ENCODE data around the gene GNAT3. TPM values are rescaled to one million over a fixed set of nuclear protein-coding genes. Genes with fewer than 3 reads are reported as not detected.

The GNAT3 gene
- total and polyA plus RNA-seq, 3 donors from 2014 or later: 0.38 TPM; not detected in 2

DNA sequence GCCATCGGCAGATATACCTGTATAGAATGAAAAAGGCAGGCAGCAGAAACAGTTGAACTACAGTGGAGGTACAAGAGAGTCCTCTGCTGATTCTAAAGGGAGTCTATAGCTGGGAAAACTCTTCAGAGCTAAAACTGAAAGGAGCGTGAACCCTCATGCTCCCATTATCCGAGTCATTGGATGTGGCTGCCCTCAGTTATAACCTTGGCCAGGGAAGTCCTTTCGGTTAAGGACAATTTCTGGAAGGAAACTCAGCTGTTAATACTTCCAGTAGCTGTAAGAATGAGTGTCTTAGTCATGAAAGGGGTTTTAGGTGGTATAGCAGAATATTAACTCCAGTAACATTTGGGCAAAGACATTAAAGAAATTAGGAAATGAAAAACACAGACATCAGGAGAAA is 14.6 kb upstream of the GNAT3 start:
- no peak for TF ChIP-seq POLR2A (IDR thresholded peaks at IDR 0.05)
- TF ChIP-seq, protein P1, sequence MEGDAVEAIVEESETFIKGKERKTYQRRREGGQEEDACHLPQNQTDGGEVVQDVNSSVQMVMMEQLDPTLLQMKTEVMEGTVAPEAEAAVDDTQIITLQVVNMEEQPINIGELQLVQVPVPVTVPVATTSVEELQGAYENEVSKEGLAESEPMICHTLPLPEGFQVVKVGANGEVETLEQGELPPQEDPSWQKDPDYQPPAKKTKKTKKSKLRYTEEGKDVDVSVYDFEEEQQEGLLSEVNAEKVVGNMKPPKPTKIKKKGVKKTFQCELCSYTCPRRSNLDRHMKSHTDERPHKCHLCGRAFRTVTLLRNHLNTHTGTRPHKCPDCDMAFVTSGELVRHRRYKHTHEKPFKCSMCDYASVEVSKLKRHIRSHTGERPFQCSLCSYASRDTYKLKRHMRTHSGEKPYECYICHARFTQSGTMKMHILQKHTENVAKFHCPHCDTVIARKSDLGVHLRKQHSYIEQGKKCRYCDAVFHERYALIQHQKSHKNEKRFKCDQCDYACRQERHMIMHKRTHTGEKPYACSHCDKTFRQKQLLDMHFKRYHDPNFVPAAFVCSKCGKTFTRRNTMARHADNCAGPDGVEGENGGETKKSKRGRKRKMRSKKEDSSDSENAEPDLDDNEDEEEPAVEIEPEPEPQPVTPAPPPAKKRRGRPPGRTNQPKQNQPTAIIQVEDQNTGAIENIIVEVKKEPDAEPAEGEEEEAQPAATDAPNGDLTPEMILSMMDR (IDR thresholded peaks at IDR 0.05): no peak
- intact Hi-C loops (cut with DNase I; ENCODE audit: low total_unique reads): no loop called here
- H3K4me3 ChIP-seq: no peak overlapping the region
- H3K36me3 ChIP-seq (ENCODE audit: low read depth, missing control alignments): no peaks in the 10 kb centered on the region
- H3K27me3 ChIP-seq: no peaks in the 10 kb centered on the region
- H3K27ac ChIP-seq: no peak overlapping the region
- no peaks in the 10 kb centered on the region for H3K4me1 ChIP-seq
- no peak for DNase-seq
- H3K9me3 ChIP-seq: no peaks in the 10 kb centered on the region
- WGBS, 2 donors: 75 to 90% methylated on average over 4 of the region's 4 CpGs

DNA sequence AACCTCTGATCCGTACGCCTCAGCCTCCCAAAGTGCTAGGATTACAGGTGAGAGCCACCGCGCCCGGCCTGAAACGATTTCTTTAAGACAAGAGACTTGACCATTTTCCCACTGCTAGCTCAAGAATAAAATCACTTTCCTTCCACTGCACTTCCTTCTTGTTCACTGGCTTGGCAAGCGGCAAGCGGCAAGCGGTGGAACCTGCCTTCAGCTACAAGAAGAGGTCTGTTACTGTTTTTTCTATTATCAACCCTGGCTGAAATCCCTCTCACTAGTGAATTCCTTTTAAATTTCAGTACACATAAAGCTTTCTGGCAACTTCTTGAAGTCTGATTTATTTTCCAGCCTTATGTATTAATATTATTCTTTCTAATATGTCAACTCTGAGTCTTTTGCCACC is 12.8 kb upstream of the GNAT3 start:
- TF ChIP-seq, protein P1 (IDR thresholded peaks at IDR 0.05): no peak
- TF ChIP-seq POLR2A (IDR thresholded peaks at IDR 0.05): no peak
- Histone ChIP-seq H3K36me3 (ENCODE audit: low read depth, missing control alignments) (no peaks in the 10 kb centered on the region), H3K4me3 (no peak overlapping the region), H3K27me3 (no peaks in the 10 kb centered on the region), H3K9me3 (no peaks in the 10 kb centered on the region), H3K27ac (no peak overlapping the region), H3K4me1 (no peaks in the 10 kb centered on the region)
- intact Hi-C loops (cut with DNase I; ENCODE audit: low total_unique reads): no loop called here
- no peak for DNase-seq
- WGBS, 2 donors: 91 to 96% methylated on average over 9 of the region's 9 CpGs

DNA sequence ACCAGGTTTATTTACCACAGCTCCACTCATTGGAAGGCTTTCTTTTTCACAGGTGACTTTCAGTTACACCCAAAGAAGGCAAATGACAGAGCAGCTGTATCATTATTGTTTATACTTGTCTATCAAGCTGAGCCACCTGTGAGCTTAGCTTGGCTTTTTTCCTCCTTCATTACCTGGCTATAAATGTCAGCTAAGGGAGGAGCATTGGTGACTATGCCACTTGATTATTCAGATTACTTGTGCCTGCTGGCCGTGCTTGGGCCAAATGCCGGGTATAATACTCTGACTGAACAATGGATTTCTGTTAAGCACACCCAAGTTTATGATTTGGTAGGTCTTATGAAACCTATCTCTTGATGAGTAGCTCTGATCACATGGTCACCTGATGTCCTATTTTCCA is 9.9 kb upstream of the GNAT3 start:
- no peaks in the 10 kb centered on the region for H3K9me3 ChIP-seq
- intact Hi-C loops (cut with DNase I; ENCODE audit: low total_unique reads): no loop called here
- no peaks in the 10 kb centered on the region for H3K36me3 ChIP-seq (ENCODE audit: low read depth, missing control alignments)
- no peaks in the 10 kb centered on the region for H3K4me1 ChIP-seq
- H3K27ac ChIP-seq: no peak overlapping the region
- 91 to 98% methylated on average over 2 of the region's 2 CpGs for WGBS, 2 donors
- no peaks in the 10 kb centered on the region for H3K27me3 ChIP-seq
- TF ChIP-seq POLR2A (IDR thresholded peaks at IDR 0.05): no peak
- TF ChIP-seq, protein P1 (IDR thresholded peaks at IDR 0.05): no peak
- DNase-seq: no peak
- H3K4me3 ChIP-seq: no peak overlapping the region

DNA sequence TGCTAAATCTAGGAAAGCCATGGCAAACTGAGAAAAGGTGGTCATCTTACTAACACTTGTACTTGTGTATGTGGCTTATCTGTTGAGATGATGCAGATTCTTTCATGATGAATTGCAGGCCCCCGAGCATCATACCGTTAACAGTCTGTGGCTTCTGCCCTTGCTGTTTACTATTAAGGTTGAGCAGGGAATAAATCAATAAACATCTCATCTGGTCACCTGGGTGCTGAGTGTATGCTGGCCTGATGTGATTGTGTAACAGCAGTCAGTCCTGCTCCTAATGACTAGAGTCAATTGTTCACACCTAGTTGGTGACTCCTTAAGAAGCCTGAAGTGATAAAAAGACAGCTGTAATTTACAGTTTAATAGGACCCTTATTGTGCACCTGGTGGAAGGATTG is 8.3 kb upstream of the GNAT3 start:
- Histone ChIP-seq H3K27ac (no peak overlapping the region), H3K4me1 (no peaks in the 10 kb centered on the region), H3K4me3 (no peak overlapping the region), H3K36me3 (ENCODE audit: low read depth, missing control alignments) (no peaks in the 10 kb centered on the region), H3K9me3 (no peaks in the 10 kb centered on the region), H3K27me3 (no peaks in the 10 kb centered on the region)
- DNase-seq: no peak
- intact Hi-C loops (cut with DNase I; ENCODE audit: low total_unique reads): no loop called here
- TF ChIP-seq POLR2A (IDR thresholded peaks at IDR 0.05): no peak
- TF ChIP-seq, protein P1 (IDR thresholded peaks at IDR 0.05): no peak
- 85 to 97% methylated on average over 2 of the region's 2 CpGs for WGBS, 2 donors

DNA sequence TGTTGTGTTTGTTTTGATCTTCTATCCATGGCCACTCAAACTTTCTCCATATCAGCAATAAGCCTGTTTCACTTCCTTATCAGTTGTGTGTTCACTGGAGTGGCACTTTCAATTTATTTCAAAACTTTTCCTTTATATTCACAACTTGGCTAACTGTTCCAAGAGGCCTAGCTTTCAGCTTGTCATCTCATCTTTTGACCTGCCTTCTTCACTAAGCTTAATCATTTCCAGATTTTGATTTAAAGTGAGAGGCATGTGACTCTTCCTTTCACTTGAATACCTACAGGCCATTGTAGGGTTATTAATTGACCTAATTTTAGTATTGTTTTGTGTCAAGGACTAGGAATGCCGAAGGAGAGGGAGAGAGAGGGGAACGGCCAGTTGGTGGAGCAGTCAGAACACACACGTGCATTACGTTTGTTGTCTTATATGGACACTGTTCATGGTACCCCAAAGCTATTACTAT is 5.5 kb upstream of the GNAT3 start:
- H3K4me1 ChIP-seq: no peaks in the 10 kb centered on the region
- no peaks in the 10 kb centered on the region for H3K9me3 ChIP-seq
- no peak for DNase-seq
- no peaks in the 10 kb centered on the region for H3K36me3 ChIP-seq (ENCODE audit: low read depth, missing control alignments)
- no peak overlapping the region for H3K4me3 ChIP-seq
- TF ChIP-seq, protein P1 (IDR thresholded peaks at IDR 0.05): no peak
- no peak for TF ChIP-seq POLR2A (IDR thresholded peaks at IDR 0.05)
- intact Hi-C loops (cut with DNase I; ENCODE audit: low total_unique reads): no loop called here
- WGBS, 2 donors: 82 to 85% methylated on average over 4 of the region's 4 CpGs
- no peaks in the 10 kb centered on the region for H3K27me3 ChIP-seq
- no peak overlapping the region for H3K27ac ChIP-seq
